Non-pigmented ciliary epithelial cell (primary cell): Measurements from ENCODE around the gene GPRIN2.
A peak's percentile ranks its signal among the peaks of the same experiment; 100 is the strongest.
"Not testable (repeated sequence)": the region's sequence is repeated elsewhere in the genome, so short reads cannot be mapped to it uniquely, and the experiment has no call there.

Experiments
- DNase-seq: peaks from one replicate; pipeline ENCODE4 v3.0.0-alpha.2; 2010; ENCODE audit warnings: low read depth

GPRIN2 gene

GRCh38 chr10:46567151-46567550, 10.7 kb upstream of the GPRIN2 start:
- DNase-seq, result not testable (repeated sequence)

- DNase-seq, result peak; percentile 11
These were observed 9.3 kb upstream of the GPRIN2 start for GRCh38 chr10:46565591-46566332.

- no peak for DNase-seq
These were observed 4.5 kb upstream of the GPRIN2 start for GRCh38 chr10:46560952-46561351.

GRCh38 chr10:46560381-46560780, 3.9 kb upstream of the GPRIN2 start:
- DNase-seq, result no peak

DNA sequence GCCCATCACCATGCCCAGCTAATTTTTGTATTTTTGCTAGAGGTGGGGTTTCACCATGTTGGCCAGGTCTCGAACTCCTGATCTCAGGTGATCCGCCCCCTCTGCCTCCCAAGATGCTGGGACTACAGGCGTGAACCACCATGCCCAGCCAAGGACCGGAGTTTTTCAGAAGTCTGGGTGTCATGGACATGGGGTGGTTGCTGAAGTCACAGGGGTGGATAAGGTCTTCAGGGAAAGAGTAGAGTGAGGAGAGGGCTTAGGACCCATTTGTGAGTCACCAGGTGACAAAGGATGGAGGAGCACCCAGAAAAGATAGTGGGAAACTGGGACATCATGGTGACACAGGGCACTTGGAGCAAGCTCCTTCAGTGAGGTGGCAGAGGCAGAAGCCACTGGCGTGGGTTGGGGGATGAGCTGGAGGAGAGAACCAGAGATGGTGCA, 2.8 kb upstream of the GPRIN2 start:
- DNase-seq, result no peak

- no peak for DNase-seq
These were observed 2.1 kb upstream of the GPRIN2 start for GRCh38 chr10:46558392-46559185.

DNA sequence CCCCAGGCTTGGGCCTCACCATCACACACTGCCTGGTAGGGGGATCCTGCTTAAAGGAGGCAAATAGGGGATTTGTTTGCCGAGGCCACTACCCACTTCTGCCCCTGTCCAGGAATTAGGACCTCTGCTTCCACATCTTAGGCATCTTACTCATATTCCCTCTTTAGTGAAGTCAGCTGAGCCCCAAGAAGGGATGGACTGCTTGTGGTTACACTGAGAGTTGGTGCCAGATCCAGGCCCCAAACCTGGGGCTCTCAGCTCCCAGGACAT, 1.6 kb upstream of the GPRIN2 start:
- DNase-seq, result no peak

DNA sequence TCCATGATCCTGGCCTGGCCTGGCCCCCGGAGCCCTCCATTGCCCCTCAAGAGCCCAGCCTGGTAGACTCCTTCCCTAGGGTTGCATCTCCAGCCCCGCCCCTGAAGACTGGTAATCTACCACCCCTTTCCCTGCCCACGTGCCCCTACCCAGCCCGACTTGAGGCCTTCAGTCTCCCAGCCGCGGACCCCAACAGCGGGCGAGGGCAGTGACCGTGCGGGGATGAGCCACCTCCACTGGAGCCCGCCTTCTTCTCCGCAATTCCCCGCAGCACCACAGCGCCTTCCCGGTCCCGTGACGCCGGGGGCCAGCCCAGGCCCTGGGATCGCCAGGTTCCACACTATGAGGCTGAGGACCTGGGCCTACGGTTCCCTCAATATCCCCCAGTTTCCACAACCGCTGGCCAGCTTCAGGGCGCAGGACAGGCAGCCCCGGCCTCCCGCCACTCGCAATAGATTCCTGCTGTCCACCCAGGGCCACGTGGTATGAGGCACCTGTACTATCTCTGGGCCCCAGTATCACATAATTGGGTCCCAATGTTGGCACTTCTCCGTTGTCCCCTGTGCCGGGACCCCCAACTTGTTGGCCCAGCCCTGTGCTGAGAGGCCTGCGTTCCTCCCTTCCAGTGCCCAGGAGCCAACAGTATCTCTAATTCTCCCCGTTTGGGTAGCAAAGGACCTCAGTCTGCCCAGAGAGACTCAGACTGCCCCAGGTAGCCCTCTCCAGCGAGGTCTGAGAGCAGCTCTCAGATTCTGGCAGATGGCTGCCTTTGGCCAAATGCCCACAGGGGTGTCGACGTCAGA, 1.1 kb upstream of the GPRIN2 start:
- DNase-seq, result no peak

DNA sequence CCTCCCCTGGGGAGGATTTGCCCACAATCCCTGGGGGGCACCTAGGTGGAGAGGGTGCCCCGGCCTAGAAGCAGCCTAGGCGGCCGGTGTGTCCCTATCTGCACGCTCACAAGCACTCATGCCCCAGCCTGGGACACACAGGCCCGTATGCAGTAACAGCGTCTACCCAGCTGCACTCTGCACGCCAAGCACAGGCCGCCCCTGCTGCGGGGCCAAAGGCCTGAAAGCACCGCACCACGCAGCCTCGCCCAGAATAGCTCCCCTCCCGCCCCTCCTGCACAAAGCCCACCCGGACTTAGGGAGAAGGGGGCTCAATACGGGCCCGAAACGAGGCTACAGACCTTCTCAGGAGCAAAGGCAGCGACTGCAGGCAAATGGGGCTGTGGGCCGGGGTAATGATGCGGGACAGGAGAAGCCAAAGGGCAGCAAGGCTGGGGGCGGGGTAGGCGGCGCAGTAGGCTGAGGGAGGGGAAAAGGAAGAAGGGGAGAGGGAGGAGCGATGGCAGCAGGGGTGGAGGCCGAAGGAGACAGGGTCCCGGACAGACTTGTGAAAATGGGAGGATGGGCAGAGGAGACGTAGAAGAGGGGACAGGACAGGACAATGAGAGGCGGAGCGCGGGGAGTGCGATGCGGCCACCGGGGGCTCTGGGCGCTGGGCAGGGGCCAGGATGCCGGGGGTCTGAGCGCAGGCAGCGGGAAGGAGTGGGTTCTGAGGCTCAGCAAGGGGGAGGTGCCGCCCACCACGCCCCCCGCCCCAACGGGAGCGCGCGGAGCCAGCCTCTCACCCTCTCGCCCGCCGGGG, 544 bp downstream of the GPRIN2 start:
- DNase-seq, result no peak

- DNase-seq, result no peak
These were observed 1.1 kb downstream of the GPRIN2 start for GRCh38 chr10:46555366-46555712.

DNA sequence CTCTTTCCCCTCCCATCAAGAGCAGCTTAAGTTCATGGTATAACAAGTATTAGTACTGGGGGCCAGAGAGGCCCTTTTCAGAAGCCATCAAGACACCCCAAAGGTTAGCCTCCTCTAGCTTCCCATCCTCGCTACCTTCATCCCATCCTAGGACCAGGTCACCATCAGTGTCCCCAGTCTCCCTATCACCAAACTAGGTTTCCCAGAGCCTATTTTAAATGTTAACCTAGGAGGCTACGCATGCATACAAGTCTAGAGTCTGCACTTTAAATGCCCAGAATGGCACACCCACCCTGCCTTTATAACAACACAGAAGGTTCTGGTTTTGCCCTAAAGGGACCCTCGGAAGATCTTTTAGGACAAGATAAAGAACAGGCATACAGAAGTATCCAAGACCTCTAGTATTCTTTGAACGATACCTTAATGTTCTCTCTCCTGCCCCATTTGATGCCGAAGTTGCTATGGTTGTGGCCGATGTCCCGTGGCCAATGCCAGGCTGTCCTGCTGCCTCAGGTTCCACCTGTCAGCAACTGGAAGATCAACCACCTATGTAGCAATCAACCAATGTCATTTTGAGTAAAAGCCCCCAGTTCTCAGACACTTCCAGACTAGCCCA, 2.2 kb downstream of the GPRIN2 start:
- no peak for DNase-seq

GRCh38 chr10:46553238-46554049, 3.0 kb downstream of the GPRIN2 start:
- no peak for DNase-seq

DNA sequence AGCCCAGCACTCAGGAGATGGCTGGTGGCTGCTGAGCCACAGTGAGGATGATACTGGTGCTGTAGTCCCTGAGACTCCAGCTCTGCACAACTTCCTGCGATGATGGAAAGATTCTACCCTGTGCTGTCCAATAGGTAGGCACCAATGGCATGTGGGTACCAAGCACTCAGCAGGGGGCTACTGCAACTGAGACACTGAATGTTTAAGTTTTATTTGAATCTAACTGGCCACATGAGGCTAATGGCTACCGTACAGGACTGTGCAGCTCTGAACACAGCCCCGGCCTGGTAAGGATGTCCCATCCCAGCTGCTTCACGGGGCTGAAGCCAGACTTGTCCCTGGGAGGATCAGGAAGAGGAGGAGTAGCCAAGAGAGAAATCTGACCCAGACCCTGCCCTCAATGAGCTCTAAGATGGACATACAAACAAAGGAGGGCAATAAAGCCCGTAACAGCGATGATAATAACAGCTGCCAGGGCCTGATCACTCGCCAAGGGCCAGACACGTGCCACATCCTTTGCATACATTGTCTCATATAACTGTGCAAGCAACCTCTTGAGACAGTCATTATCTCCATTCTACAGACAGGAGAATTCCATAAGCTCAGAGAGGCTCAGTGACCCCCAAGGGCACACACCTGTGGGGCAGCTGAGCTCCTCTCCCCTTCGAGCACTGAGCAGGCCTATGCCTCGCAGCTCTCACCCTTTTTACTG, 3.8 kb downstream of the GPRIN2 start:
- no peak for DNase-seq

DNA sequence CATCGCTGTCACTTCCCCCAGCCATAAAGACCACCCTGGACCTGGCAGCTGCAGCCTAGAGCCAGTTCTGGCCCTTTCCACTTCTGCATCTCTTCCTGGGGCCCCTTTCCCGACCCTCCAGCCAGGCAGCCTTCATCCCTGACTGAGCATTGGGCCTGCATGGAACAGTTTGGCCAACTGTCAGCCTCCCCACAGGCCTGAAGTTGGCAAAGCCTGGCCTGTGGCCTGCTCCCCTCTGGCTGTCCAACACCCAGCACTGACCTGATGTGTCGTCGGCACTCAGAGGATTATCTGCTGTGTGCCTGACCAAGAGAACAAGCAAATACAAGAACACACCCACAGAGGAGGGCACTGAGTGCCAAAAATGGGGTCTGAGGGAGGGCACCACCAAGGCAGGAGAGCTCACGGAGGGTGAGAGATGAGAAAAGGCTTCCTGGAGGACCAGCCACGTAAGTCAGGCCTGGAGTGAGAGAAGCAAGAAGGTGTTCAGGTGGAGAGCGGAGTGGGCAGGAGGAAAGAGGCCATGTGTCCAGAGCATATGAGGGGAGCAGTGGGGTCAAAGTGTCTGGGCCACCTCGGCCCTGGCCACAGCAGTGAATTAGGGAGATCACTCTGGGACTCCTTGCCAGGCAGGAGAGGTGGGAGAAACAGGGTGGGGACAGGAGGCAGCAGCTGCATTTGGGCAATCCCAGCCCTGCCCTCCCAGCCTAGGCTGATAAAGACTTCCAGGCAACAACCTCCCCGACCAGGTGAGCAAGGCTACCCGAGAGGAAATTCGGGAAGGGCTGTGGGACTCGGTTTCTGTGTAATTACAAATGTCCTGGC, 4.5 kb downstream of the GPRIN2 start:
- DNase-seq, result no peak

- DNase-seq, result no peak
These were observed 5.4 kb downstream of the GPRIN2 start for GRCh38 chr10:46550795-46551700.

GRCh38 chr10:46550076-46550790, 6.2 kb downstream of the GPRIN2 start:
- DNase-seq, result no peak
